HG02852 (cell line): ENCODE measurements around the gene TEX10.
"Not testable (repeated sequence)": the region's sequence is repeated elsewhere in the genome, so short reads cannot be mapped to it uniquely, and the experiment has no call there.

ENCODE experiments used
- ATAC-seq: cut with Tn5 transposase; IDR thresholded peaks from one replicate; pipeline ENCODE4 v1.9.1; 2021; ENCODE audit warnings: mild to moderate bottlenecking, moderate library complexity; ENCODE audit not compliant: unreplicated experiment

Gene TEX10

DNA sequence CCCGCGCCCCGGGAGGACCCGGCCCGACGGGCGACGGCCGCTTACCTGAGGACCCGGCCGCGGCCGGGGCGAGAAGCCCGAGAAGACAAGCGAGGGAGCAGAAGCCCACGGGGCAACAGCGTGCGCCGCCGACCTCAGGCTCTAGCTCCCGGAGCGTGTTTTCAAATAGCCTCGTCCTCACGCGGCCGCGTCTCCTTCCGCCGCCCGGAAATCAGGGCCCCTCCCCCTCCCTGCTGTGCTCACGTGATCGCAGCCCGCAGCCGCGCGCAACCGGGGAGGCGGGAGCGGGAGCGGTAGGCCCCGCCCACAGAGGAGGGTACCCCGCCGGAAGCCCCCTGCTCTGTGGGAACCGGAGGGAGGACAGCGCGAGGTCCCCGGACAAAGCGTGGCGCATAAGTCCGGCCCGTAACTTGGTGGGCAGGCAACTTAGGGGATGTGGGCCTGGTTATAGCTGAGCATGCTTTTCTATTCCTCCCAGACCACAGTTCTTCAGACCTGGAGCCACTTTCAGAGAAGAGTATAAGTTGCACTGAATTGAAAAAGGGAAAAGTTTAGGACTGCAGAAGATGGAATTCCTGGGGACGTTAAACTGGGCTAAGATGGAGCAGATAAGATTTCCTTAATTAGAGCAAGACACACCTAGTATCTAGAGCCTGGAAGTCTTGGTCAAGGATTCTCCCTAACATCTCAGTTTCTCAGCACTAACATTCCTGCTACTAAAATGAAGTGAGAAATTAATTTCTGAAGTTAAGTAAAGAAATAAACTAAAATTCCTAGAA lies at the start of gene TEX10:
TEX10 (minus strand) TSS at position 216 of the 779 bp plus-strand sequence. CDS start 3,579 bp downstream, outside the sequence.
- peak; percentile 76 for ATAC-seq

DNA sequence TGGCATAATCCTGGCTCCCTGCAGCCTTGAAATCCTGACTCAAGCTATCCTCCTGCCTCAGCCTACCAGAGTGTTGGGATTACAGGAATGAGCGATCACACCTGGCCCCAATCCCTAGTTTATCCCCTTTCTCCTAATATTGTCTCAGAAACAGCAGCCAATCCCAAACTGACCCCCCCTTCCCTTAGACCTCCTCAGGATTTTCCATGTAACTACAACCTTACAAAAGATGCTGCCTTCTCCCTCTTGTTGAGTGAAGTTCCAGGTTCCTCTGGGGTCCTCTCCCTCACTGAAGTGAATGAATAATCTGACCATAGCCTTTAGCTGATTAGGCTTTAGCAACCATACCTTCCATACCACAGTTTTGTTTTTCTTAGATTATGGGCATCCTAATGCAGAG lies 48.3 kb upstream of the TEX10 start:
- ATAC-seq: no peak

DNA sequence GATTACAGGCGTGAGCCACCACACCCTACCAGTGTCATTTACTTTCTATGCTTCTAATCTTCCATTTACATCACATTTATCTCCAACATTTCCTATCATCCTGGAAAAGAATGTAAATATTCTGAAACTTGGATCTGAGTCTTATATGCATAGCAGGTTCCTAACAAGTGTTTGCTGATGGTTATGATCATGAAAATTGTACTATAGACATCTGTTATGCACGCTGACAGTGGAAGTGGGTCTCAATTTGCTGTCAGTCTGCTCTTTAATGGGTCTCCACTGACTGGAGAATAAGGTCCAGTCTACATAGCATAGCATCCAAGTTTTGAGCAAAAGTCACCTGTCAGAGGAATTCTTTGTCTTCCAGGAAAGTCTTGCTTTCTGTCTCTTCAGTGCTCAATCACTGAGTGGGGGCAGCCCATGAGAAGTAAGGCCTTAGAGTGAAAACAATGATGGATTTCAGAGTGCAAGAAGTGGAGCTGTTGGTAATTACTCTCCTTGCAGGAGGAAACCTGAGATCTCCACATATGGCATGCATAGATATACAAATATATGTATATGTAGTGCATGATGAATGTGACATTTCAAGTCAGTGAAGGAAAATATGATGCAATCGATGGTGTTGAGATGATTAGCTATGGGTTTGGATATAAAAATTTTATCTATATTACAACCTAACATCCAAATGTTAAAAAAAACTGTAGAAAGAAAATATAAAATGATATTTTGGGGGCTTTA lies 45.0 kb upstream of the TEX10 start:
- ATAC-seq: no peak

DNA sequence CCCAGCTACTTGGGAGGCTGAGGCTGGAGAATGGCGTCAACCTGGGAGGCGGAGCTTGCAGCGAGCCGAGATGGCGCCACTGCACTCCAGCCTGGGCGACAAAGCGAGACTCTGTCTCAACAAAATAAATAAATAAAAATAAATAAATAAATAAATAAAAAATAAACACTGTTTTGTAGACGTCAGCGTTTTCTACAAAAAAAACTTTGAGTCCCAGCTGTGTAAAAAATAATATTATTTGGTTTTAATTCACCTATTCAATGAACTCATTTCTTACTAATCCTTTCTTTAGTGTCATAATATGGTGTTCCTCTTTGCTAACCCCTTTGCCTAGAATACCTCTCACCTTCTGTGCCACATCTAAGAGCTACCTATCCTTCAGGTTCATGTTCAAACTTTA lies 44.0 kb upstream of the TEX10 start:
- ATAC-seq: no peak

DNA sequence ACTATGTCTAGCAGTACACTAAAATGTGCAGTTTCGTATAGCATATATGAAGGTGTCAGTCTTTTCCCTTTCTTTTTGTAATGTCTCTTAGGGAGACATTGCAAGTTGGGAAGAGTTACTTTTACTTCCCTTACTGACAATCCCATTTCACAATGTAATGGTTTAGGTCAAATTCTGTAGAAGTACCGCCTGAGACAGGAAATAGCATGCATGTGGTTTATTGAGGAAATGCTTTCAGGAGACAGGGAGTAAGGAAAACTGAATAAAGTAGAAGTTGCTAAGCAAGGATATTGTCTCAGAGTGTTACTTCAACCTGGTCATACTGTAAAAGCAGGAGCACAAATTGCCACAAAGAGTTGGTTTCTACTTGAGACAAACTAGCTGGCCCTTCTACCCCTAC lies 42.1 kb upstream of the TEX10 start:
- ATAC-seq: no peak

DNA sequence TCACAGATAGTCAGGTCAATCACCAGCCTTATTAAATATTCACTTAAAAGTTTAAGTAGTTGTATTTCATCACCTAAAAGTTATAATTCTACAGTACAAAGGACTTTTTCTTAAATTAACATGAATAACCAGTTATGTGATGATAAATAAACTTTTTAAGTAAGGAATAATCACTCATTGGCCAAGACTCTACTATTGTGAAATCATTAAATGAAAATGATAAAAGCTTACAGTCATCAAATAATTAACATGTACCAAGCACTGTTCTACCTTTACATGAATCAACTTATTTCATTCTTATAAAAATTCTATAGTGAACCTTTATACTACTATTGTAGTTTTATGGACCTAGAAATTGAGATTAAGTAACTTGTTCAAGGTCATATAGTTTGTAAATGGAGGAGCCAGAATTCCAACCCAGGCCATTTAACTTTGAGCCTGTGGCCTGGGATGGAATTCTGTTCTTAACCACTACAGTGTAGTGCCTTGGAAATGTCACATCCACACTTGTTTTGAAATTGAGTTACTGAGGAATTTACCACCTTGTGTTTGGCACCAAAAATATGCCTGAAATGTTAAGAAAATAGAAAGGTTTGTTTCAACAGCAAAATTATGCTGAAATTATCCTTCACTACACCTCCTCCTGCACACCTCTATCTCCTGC lies 41.4 kb upstream of the TEX10 start:
- ATAC-seq: no peak

DNA sequence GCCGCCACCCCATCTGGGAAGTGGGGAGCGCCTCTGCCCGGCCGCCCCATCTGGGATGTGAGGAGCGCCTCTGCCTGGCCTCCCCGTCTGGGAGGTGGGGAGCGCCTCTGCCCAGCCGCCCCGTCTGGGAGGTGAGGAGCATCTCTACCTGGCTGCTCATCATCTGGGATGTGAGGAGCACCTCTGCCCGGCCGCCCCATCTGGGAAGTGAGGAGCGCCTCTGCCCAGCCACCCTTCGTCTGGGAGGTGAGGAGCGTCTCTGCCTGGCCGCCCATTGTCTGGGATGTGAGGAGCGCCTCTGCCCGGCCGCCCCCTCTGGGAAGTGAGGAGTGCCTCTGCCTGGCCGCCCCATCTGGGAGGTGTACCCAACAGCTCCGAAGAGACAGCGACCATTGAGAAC lies 40.2 kb upstream of the TEX10 start:
- ATAC-seq: not testable (repeated sequence)

DNA sequence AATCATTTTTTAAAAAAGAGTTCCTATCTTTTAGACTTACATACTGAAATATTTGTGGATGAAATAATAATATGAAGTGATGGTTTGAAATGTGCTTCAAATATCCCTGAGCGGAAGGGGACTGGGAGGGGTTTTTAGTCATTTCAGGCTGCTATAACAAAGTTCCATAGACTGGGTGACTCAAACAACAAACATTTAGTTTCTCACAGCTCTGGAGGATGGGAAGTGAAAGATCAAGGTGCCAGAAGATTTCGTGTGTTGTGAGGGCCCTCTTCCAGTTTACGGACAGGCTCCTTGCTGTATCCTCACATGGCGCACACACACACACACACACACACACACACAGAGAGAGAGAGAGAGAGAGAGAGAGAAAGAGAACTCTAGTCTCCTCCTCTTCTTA lies 27.1 kb upstream of the TEX10 start:
- no peak for ATAC-seq

DNA sequence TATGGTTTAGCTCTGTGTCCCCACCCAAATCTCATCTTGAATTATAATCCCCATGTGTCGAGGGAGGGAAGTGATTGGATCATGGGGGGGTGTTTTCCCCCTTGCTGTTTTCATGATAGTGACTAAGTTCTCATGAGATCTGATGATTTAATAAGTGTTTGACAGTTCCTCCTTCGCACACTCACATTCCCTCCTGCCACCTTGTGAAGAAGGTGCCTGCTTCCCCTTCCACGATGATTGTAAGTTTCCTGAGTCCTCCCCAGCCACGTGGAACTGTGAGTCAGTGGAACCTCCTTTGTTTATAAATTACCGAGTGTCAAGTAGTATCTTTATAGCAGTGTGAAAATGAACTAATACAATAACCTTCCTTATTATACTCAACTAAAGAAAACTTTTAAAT lies 24.3 kb upstream of the TEX10 start:
- ATAC-seq: no peak

DNA sequence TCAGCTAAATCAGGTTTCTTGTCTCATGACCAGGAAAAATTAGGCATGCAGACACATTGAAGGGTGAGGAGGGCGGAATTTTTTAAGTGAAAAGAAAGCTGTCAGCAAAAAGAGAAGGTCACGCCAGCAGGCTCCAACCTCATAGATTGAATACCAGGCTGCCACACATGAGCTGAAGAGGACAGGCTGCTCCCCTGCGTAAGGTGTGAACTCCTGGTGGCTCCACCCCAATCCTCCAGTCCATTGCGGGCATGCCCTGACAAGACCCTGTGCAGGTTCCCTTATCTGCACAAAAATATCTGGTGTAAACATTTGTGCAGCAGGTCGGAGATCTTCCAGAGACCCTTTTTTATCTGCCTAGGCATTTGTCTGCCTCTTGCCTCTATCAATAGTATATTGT lies 22.9 kb upstream of the TEX10 start:
- no peak for ATAC-seq

DNA sequence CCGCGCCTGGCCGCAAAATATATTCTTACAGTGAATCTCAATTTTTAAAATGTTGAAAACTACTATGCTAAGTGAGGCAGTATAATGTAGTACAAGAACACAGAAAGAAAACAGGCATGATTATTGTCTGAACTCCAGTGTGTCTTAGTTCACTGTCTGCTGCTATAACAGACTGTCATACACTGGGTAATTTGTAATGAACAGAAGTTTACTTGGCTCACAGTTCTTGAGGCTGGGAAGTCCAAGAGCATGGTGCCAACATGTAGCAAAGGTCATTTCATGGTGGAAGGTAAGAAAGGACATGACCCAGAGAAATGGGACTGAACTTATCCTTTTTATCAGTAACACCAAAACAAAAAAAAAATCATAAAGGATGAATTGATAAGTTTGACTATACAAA lies 19.9 kb upstream of the TEX10 start:
- no peak for ATAC-seq

DNA sequence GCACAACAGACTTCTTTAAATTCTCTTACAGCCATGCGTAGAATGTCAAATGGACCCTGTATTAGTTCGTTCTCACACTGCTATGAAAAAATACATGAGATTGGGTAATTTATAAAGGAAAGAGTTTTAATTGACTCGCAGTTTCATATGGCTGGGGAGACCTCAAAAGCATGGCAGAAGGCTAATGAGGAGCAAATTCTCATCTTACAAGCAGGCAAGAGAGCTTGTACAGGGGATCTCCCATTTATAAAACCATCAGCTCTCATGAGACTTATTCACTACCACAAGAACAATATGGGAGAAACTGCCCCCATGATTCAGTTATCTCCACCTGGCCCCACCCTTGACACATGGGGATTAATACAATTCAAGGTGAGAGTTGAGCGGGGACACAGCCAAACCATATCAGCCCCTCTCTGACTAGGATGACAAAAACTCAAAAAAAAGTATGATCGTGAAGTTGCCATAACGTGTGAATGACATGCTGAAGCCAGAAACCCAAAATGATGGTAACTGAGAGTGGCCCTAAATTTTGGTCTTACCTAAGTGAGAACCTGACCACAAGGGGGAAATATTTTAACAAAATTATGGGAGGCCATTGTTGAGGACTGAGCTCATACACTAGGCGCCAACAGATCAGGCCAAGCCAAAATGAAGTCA lies 17.5 kb upstream of the TEX10 start:
- no peak for ATAC-seq

DNA sequence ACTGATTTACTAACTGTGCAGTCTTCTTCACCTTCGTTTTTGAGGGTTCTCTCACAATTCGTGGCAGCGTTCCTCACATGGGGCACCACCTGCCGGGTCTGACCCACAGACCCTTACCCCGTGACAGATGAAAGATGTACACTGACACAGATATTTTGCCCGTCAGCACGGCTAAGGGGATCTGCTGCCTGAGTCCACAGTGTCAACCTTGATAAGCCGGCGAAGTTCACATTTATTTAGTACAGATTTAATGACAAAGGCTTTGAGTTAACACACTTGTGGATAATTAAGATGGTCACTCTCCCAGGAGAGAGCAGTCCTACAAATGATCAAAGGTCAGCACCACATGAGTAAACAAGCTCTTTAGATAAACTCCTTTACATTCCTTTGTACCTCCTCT lies 15.9 kb upstream of the TEX10 start:
- no peak for ATAC-seq

DNA sequence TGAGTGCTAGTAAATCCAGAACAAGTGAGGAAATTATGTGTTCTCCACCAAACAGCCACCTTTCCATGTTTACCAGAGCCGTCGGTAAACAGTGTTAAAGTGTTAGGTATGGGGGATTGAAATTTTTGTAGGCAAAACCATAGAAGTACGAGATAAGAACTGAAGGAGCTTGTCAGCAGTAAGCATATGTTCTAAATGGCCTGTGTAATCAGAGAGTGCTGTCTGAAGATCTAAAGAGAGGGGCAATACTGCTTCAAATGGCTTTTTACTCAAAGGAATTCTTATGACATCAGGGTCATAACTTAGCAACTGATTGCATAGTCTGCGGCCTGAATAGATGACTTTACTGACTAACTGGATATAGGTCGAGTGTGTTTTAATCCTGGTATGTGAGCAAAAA lies 13.4 kb upstream of the TEX10 start:
- ATAC-seq: no peak

DNA sequence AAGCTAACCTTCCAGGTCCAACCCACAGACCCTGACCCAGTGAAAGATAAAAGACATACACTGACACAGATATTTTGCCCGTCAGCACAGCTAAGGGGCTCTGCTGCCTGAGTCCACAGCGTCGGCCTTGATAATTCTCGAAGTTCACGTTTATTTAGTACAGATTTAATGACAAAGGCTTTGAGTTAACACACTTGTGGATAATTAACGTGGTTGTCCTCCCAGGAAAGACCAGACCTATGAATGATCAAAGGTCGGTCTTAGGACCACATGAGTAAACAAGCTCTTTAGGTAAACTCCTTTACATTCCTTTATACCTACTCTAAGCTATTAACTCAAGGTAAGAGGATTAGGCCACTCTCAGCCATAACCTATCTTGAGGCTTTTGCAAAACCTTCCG lies 11.3 kb upstream of the TEX10 start:
- ATAC-seq: no peak

DNA sequence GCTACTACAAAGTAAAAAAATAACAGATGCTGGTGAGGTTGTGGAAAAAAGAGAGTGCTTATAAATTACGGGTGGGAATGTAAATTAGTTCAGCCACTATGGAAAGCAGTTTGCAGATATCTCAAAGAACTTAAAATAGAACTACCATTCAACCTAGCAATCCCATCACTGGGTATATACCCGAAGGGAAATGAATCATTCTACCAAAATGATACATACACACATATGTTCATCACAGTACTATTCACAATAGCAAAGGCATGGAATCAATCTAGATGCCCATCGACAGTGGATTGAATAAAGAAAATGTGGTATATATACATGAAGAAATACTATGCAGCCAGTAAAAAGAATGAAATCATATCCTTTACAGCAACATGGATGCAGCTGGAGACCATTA lies 6.3 kb upstream of the TEX10 start:
- ATAC-seq: no peak

DNA sequence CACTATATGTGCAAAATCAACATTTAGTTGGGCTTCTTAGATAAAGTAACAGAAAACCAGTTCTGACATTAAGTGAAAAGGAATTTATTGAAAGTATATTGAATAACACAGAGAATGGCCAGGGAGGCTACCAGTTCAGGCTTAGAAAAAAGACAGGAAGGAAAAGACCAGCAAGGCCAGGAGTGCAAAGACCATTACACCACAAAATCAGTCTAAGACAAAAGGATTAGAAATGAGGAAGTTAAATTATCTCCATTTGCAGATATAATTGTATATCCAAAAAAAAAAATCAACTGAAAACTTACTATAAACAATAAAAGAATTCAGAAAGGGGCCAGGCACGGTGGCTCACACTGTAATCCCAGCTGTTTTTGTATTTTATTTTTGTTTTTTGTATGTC lies 4.8 kb upstream of the TEX10 start:
- ATAC-seq: no peak

DNA sequence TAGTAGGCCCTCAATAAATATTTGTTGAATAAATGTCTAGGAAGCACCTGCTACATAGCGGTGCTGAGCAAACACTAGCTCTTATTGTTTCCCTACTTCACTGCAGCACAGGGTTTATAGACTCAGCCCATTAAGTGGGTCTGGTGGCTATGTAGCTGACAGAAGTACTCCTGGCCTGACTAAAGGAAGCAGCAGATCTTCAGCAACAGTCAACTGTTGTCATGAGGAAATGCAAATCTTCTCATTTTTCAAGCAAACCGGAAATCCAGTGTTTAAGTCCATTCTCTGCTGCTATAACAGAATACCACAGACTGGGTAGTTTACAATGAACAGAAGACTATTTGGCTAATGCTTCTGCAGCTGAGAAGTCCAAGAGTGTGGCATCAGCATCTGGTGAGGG lies 2.8 kb upstream of the TEX10 start:
- ATAC-seq: no peak

DNA sequence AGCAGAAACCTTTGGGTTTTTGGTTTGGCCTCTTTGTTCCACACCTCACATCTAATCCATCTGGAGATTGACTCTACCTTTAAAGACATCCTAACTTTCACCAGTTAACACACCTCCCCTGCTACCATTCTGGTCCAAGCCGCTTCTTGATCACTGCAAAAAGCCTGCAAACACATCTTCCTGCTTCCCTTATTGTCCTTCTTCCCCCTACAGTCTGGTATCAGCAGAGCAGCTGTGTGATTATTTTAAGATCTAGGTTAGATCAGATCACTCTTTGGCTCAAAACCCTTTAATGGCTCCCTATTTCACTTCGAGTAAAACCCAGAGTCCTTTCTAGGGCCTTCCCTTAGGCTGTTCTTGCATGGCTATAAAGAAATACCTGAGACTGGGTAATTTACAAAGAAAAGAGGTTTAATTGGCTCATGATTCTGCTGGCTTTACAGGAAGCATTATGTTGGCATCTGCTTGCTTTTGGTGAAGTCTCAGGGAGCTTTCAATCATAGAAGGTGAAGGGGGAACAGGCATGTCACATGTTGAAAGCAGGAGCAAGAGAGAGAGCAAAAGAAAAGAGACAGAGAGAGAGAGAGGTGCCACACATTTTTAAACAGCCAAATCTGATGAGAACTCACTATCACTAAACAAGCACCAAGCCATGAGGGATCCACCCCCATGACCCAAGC lies 1.5 kb upstream of the TEX10 start:
- no peak for ATAC-seq

DNA sequence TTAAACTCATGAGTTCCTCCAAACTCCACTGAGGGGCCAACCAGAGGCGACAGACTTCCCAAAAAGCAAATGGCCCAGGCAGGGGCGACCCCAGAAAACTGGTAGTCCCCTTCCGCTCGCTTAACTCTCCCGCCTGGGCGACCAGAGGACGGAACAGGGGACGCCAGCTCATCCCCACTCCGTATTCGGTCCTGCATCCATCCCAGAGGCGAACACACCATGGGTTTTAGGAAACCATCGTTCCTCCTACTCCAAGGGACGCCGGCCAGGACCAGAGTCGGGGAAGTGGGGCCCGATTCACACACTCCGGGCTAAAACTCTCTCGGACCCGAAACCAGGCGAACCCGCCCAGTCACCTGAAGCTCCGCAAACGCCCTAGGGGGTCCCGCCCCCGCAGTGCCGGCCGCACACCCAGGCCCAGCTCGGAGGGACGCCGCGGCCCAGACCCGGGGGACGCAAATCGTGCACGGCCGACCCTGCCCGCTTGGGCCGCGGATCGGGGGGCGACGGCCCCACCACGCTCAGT lies 478 bp downstream of the TEX10 start:
- peak; percentile 43 for ATAC-seq

DNA sequence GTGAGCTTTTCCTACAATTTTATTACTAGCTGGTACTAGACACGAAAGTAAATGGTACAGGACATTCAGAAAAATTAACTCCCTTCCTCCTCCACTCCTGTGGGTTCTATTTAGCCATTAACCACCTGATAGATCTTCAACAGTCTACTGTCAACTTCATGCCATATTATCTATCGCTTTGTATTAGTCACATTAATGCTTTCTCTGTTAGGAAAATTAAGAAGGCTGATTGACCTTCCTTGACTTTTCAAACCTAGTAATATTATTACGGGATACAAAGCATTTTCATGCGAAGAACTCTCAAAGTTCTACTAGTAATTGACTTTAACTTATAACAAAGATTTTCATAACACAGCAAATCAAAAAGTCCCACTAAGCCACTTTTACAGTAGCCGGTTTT lies 1.2 kb downstream of the TEX10 start:
- no peak for ATAC-seq
